C1 segment of cervical spinal cord (tissue), 14 donors: ENCODE data around the gene OR2D2.
"Not testable (repeated sequence)": the region's sequence is repeated elsewhere in the genome, so short reads cannot be mapped to it uniquely, and the experiment has no call there.

ENCODE experiments used
- DNase-seq, 14 donors: peaks; one replicate each; lab custom pipeline; 2025; lab: John Stamatoyannopoulos, UW

Gene OR2D2

GRCh38 chr11:6892400-6892799, at the start of gene OR2D2:
Gene OR2D2, minus strand, starts transcription at chr11:6892500. Its CDS starts 0 bp downstream, at chr11:6892500.
- DNase-seq, result no peak

GRCh38 chr11:6941970-6942369, 49.7 kb upstream of the OR2D2 start:
- no peak for DNase-seq

- no peak for DNase-seq
Observed at GRCh38 chr11:6932145-6932544, 39.8 kb upstream of the OR2D2 start.

- no peak for DNase-seq
Observed at GRCh38 chr11:6931146-6931713, 38.9 kb upstream of the OR2D2 start.

- no peak for DNase-seq
Observed at GRCh38 chr11:6928916-6929315, 36.6 kb upstream of the OR2D2 start.

- no peak for DNase-seq
Observed at GRCh38 chr11:6927030-6927617, 34.8 kb upstream of the OR2D2 start.

- DNase-seq, result peak in 2 of 14 donors; percentile 18 to 40
Observed at GRCh38 chr11:6926208-6927029, 34.1 kb upstream of the OR2D2 start, which contains the start of gene ZNF215. Gene ZNF215, plus strand, starts transcription at chr11:6926426. Its CDS starts 5,847 bp downstream, at chr11:6932273.

GRCh38 chr11:6925636-6926207, 33.4 kb upstream of the OR2D2 start:
- no peak for DNase-seq

GRCh38 chr11:6925007-6925577, 32.8 kb upstream of the OR2D2 start:
- DNase-seq, result no peak

GRCh38 chr11:6920702-6921101, 28.4 kb upstream of the OR2D2 start, which contains the start of gene OR2D3:
Gene OR2D3, plus strand, starts transcription at chr11:6921002. Its CDS starts 0 bp downstream, at chr11:6921002.
- DNase-seq, result no peak

GRCh38 chr11:6919698-6920097, 27.4 kb upstream of the OR2D2 start:
- DNase-seq, result no peak

- DNase-seq, result no peak
Observed at GRCh38 chr11:6911948-6912347, 19.6 kb upstream of the OR2D2 start.

GRCh38 chr11:6911378-6911777, 19.1 kb upstream of the OR2D2 start:
- no peak for DNase-seq

- DNase-seq, result not testable (repeated sequence)
Observed at GRCh38 chr11:6904804-6905203, 12.5 kb upstream of the OR2D2 start.

- DNase-seq, result no peak
Observed at GRCh38 chr11:6900327-6900999, 8.2 kb upstream of the OR2D2 start.

- no peak for DNase-seq
Observed at GRCh38 chr11:6898911-6899310, 6.6 kb upstream of the OR2D2 start.

- no peak for DNase-seq
Observed at GRCh38 chr11:6895010-6895409, 2.7 kb upstream of the OR2D2 start.

- DNase-seq, result no peak
Observed at GRCh38 chr11:6894097-6894496, 1.8 kb upstream of the OR2D2 start.

- no peak for DNase-seq
Observed at GRCh38 chr11:6889835-6890234, 2.5 kb downstream of the OR2D2 start.

- no peak for DNase-seq
Observed at GRCh38 chr11:6888830-6889229, 3.5 kb downstream of the OR2D2 start.

- not testable (repeated sequence) for DNase-seq
Observed at GRCh38 chr11:6887711-6888110, 4.6 kb downstream of the OR2D2 start.
